ENCODE results near the gene EDA.
"Not testable (repeated sequence)": the region's sequence is repeated elsewhere in the genome, so short reads cannot be mapped to it uniquely, and the experiment has no call there.

Gene EDA

DNA sequence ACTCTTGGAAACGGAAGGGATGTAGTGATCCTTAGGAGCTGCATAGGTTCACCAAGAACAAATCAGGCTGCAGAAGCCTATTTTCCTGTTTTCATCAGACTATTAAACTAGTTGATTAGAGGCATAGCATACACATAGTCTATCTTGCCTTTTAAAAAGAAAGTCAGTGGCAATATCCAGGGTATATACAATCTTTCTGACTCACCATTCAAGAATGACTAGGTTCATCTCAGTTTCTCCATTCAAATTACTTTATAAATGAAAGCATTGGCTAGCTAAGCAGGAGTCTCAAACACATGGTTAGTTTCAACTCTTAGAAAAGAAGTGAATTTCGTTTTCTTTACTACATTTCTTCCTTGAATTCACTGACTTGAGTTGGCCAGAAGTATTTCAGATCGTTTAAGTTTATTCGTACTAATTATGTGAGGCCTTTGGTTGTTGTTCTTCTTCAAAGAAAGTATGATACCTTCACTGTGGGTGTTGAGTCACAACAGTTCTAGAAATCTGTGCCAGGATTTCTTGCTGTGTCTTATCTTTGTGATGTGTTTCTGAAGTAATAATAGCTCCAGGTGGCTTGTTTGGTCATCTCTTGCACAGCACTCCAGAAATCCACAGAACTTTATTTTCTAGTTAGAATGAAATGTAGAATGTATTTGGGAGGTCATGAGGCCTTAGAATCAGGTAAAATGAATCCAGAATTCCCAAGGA is 345.6 kb downstream of the EDA start:
- DNase-seq: no peak

DNA sequence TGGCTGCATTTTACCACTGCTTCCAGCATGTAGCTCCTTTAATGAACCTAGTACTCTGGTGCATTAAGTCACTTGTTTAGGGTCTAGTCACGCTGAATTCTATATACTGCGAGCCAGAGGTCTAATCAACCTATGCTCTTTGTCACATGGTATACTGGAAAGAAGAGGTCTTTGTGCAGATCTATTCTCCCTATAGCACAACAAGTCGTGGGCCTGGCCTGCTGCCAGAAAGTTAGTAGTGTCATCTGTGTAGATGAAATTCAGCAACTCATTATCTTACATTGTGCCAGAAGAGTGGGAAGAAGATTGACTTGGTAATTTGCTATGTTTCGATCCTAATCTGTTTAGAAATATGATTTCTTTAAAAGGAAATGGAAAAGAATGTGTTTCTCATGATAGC is 353.0 kb downstream of the EDA start:
- DNase-seq: peak; percentile 23

DNA sequence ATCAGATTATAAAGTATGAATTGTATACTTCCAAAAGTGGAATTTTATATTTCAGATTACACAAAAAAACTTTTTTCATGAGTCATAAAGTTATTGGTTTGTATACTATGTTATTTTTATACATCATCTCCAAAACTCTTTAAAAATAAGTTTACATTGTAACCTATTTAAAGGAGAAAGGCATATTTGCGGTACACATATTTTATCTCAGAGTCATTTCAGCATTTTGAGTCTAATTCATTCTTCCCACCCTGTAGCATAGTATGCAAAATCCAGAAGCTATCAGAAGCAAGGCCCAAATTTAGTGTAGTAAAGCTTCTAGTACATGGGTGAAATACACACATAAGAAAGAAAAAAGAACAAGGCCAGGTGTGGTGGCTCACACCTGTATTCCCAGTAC is 353.5 kb downstream of the EDA start:
- no peak for DNase-seq

DNA sequence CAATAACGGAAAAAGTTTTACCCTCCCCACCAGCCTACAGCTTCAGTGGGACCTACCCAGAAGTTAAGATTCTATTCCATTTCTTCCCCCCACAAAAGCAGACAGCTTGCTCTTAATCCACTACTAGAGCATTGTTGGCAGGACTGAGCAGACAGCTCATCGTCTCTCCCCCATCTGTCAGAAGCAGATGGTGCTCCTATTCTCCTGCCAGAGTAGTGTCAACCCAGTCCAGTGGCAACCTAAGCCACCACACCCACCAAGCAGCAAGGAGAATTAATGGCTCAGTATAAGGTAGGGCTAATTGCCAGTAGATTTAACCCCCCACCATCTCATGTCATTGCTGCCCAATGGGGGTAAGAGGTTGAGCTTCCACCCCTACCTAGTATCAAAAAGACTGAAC is 371.8 kb downstream of the EDA start:
- no peak for DNase-seq

DNA sequence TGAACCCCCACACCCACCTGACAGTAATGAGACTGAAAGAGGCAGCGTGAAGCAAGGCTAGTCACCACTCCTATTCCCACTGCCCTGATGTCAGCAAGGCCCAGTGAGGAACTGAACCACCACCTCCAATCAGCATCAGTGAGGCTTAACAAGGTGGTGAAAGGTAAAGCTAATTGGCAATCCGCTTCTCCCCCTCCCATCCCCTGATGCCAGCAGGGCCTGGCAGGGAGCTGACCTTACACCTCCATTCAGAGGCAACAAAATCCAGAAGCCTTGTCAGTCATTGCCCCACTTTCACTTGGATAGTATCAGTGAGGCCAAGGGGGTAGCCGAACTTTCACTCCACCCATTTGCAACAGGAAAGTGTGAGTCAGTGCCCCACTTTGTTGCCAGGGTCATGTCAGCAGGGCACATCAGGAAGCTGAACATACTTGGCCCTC is 373.1 kb downstream of the EDA start:
- no peak for DNase-seq

DNA sequence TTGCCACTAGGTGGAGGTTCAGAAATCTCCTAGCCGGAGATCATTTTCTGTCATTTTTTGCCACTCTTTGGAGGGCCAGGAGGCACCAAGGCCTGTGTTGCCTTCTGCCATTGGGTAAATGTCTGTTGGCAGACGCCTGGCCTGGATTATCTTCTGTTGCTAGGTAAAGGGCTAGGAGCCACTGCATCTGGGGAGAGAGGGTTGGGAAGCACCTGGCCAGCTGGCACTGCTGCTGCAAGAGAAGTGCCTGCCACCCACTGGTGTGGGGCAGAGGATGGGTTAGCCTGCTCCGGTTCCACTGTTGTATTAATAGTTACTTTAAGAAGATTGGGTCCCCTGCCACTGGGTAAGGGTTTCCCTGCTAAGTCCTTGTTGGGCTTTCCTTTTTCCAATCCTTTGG is 375.8 kb downstream of the EDA start:
- DNase-seq: no peak

DNA sequence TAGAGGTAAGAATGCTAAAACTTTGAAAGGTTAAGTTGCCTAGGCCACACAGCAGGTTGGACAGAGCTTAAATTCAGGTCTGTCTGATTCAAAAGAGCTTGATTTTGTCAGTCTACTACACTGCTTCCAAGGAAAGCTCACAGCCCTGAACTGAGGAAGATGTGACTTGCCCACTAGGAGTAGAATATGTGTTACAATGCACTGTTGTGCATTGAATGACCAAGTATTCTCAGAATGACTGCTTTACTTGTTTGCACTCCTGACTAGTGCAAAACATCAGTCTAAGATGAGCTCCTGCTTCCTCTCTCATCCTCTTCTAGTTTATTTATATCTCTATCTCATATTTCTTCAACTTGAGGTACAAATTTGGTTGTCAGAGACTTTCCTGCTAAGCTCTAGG is 377.6 kb downstream of the EDA start:
- DNase-seq: no peak

DNA sequence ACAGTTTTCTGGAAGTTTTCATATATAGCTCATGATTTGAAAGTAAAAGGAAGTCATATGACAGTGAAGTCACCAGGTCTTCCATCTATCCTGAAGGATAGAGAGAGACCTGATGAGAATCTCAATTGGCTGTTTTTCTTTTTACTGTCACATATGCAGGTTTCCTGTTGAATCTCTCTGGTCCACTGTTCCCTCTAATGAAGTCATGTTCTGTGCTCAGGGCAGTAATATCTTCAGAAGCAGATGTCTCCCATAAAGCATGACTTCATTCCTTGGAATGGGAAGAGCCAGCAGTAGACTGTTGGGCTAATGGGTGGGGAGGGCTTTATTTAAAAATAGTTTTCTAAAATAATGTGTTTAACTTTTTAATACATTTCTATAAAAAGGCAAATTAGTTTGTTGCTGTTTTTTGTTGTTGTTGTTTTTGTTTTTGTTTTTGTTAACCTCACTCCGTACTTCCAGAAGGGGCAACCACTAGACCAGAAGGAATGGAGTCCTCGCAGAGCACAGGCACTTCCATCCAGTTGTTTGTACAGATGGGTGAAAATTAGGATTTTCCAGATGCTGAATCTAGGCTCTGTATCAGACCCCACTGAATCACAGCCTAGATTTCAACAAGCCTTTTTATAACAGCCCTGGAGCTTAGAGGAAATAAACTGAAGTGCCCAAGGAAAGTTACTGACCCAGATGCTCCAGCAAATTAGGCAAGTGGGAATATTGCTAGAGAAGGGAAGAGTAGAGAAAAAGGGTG is 379.6 kb downstream of the EDA start:
- no peak for DNase-seq

DNA sequence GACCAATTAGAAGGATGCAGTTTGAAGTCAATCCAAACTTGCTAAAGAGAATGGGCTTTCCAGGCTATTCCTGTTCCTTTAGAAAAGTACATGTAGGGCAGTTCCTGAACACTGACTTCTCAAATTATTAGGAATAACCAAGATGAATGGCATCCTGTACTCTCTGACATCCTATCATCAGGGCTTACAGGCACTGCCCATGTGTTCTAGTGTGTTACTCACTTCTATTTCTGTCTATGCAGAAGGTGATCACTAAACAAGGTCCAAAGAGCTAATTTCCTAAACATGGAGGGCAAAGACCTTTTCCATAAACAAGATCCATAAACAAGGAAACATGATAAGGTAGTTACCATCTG is 380.2 kb downstream of the EDA start:
- DNase-seq: no peak

DNA sequence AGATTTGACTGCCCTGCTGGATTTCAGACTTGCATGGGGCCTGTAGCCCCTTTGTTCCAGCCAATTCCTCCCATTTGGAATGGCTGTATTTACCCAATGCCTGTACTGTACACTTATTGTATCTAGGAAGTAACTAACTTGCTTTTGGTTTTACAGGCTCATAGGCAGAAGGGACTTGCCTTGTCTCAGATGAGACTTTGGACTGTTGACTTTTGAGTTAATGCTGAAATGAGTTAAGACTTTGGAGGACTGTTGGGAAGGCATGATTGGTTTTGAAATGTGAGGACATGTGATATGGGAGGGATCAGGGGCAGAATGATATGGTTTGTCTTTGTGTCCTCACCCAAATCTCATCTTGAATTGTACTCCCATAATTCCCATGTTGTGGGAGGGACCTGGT is 382.4 kb downstream of the EDA start:
- DNase-seq: not testable (repeated sequence)

DNA sequence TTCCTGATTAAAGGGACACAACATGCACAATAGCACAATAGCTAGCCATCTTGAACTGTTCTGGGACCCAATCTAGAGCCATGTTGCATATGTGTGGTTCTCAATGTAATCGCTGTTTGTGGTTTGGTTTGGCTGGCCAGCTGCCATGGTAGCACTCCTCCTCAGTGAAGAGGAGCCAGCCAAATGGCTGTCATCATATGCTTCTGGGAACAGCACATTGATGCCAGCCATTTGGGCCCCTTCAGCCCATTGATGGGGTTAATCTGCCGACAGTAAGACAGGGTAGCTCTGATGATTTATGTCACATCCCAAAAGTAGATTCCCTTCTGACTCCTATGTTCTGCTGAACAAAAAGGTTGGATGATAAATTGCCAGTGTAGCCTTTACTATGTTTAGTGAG is 385.4 kb downstream of the EDA start:
- no peak for DNase-seq

DNA sequence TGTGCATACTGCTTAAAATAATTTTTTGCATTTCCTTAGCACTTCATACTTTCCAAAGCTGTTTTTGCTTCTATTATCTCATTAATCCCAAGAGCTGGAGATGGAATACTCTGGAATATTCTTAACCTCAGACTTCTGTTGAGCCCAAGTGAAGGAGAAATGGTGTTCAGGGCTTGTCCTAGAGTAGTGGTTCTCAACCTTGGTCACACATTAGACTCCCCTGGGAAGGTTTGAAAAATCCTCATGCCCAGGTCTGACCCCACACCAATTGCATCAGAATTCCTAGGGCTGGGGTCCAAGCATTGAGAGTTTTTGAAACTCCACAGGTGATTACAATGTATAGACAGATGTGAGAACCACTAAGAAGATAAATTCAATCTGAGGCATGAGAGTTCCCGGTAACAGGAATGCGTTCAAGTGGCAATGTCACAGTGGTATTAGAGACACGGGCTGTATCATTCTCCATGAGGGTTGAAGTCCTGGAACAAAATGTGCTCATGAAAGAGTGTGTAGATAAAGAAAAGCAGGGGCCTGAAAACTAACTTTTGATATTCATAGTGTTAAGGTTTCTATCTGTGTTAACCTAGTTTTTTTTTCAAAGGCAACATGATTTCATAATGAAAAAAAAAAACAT is 385.9 kb downstream of the EDA start:
- DNase-seq: no peak

DNA sequence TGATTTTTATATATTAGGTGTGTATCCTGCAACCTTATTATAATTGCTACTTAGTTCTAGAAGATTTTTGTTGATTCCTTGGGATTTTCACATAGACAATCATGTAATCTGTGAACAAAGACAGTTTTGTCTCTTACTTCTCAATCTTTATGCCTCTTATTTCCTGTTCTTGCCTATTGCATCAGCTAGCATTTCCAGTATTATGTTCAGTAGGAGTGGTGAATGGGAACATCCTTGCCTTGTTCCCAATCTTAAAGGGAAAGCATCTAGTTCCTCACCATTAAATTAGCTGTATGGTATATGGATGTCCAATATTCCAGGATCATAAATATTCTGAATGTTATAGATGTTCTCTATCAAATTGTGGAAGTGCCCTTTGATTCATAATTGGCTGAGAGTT is 392.0 kb downstream of the EDA start:
- no peak for DNase-seq

DNA sequence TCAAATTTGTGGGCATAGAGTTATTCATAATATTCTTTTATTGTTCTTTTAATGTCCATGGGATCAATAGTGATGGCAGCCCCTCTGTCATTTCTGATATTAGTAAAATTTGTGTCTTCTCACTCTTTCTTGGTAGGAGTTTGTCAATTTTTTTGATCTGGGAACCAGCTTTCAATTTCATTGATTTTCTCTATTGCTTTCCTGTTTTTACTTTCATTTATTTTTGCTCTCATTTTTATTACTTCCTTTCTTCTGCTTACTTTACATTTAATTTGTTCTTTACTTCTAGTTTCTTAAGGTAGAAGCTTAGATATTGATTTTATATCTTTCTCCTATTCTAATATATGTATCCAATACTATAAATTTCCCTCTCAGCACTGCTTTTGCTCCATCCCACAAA is 393.1 kb downstream of the EDA start:
- no peak for DNase-seq

DNA sequence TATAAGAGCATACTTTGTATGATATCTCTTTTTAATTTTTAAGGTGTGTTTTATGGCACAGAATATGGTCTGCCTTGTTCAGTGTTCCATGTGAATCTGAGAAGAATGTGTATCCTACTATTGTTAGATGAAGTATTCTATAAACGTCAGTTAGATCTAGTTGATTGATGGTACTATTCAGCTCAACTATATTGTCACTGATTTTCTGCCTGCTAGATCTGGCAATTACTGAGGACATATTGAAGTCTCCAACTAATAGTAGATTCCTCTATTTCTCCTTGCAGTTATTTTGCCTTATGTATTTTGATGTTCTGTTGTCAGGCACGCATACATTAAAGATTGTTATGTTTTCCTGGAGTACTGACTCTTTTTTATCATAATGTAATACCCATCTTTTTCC is 394.1 kb downstream of the EDA start:
- DNase-seq: no peak

DNA sequence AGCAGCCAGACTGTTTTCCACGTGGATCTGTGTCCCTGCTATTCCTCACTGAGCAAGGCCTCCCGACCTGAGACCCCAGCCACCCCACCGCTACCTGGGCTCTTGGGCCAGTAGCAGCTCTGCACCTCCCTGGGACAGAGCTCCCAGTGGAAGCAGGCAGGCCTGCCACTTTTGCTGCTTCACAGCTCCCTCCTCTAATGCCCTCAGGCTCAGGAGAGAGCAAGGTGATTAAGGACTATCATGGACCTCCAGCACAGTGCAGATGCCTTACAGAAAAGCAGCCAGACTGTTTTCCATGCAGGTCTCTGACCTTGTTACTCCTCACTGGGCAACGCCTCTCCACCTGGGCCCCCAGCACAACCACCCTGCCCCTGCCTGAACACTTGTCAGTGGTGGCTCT is 396.8 kb downstream of the EDA start:
- DNase-seq: no peak

DNA sequence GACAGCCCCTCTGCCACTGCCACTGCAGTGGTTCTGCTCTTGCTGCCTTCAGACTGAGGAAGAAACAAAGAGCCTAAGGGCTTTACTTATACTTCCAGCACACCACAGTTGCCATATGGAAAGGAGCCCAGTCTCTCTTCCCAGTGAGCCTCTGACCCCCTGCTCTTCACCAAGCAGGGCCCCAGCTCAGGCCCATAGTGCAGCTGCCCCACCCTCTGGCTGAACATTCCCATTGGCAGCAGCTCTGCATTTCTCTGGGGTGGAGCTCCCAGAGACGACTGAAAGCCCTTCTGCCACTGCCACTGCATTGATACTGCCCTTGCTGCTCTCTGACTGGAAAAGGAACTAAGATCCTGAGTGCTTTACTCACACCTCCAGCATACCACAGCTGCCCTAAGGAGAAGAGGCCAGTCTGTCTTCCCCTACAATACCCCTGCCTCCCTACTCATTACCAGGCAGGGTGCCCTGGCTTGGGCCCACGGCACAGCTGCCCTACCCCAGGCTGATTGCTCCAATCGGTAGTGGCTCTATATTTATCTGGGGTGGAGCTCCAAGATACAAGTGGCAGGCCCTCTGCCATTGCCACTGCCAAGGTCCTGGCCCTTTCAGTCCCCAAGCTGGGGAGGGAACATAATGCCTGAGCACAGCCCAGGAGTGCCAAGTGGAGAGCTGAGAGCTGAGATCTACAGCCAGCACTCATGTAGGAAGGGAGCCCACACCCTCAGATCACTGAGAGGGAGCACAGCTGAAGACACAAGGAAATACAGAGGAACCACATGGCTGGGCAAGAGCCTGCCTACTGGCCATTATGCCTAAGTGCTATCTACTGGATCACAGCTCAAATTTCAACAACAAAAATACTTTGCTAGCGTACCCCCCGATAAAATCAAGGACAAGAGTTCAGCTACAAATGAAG is 397.8 kb downstream of the EDA start:
- DNase-seq: peak; percentile 48

DNA sequence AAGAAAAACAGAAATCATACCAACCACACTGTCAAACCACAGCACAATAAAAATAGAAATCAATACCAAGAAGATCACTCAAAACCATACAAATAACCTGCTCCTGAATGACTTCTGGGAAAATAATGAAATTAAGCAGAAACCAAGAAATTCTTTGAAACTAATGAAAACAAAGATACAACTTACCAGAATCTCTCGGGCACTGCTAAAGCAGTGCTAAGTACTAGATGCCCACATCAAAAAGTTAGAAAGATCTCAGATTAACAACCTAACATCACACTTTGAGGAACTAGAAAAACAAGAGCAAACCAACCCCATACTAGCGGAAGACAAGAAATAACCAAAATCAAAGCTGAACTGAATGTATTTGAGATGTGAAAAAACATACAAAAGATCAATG is 400.6 kb downstream of the EDA start:
- DNase-seq: no peak

DNA sequence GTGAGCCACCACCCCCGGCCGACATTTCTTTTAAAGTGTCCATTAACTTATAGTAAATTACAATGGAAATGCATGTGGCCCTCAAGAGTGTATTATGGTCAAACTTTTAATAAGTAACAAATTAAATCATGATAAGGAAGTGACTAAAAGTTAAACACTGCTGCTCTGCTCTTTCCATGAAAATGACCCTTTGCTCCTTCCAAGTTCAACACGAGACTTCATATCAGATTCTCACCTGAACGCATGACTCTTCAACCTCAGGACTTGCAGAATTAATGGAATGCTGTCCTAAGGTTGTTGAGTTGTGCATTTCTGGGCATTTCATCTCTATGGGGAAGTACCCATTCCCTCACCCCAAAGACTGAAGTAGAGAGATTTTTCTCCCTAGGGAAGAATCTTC is 406.7 kb downstream of the EDA start:
- DNase-seq: no peak

DNA sequence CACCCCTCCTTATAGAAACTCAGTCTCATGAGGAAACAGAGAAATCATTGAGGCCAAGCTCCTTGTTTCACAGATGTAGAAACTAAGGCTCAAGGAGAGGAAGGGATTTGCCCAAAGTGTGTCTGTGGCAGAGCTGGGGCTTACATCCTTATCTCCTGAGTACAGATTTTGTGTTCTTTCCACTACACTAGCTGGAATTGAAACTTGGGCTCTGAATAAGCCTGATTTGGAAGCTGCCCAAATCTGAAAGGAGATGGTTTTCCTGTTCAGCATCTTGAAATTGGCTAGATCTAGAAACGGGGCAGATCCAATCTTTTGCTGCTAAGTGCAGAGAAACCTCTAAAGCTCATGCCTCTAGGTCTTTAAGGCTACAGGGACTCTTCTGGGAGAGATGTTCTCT is 409.6 kb downstream of the EDA start:
- DNase-seq: no peak

DNA sequence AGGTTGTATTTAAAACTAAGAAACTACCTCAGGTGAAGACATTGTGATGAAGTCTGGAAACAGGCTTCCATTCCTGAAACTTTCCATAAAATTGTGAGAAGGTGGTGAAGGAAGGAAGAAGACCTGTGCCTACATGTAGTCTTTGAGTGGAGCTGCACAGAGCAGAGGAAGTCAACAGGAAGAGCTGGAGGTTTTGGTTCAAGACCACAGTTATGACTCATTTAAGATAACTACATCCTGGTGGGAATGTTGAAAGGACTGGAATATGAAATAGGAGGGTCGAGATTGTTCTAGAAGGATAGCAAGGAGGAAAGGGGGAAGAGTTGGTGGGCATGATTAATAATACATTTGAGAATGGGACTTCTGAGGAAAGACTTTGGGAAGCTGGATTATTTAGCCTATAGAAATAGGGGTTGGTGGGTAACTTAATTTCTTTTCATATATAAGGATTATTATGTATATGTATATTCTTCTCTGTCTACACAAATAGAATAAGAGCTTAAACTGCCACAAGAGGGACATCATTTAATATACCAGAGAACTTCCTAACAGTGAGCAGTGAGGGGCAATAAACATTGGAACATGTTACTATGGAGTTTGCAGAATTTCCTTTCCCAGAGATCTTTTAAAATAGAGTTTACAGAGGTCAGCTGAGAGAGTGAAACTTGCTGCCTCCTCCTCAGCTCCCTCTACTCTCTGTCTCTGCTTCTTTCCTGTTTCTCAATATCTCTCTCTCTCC is 410.4 kb downstream of the EDA start:
- DNase-seq: no peak

DNA sequence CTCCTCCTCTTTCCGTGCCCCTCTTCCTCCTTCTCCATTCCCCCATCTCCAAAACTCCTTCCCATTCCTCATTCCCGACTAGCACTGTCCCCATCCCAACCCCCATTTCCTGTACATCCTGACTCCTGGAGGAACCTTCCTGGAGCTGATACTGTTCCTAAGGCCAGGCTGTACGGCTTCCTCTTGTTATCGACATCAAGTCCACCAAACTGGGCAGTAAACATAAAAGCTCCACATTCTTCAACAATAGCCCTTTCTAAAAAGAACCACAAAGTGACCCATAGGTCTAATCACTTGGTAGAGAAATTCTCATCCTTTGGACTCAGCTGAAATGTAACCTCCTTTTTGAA is 410.9 kb downstream of the EDA start:
- no peak for DNase-seq

DNA sequence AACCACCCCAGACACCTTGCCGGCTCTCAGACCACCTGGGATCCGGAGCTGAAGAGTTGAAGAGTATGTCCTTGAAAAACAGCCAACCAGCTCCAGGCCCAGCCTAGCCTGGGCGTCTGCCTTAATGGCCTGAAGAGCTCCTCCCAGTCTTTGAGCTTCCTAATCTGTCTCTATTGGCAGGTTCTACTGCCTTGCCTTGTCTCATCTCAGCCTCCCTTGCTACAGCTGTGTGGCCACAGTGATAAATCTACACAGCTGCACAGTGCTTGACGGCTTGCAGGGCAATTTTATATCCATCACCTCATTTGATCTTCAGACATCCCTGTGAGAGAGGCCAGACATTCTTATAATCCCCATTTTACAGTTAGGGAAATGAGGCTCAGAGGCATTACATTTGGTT is 413.9 kb downstream of the EDA start:
- DNase-seq: peak; percentile 46
